ENCODE data around the gene FLT4. TPM values are rescaled to one million over a fixed set of nuclear protein-coding genes. Genes with fewer than 3 reads are reported as not detected.

FLT4 gene
- total and polyA plus RNA-seq, 7 donors: 1.7 to 7.3 (median 3.5) TPM

DNA sequence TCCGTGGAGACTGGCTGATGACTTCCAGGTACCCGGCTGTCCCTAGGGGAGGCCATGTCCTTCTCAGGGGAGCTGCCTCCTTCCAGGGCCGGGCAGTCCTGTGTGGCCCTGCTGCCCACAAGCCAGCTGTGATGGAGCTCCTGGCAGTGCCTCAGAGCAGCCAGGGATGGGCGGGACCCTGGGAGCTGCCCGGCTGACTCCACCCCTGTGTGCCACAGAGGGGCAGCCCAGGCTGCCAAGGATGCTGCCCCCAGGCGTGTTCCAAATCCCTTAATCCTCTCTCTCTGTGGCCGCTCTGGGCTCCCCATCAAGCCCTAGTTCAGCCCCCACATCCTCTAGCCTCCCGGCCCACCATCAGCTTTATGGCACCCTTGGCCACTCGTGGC, 51.1 kb downstream of the FLT4 start:
- H3K27ac ChIP-seq: no peak overlapping the region
- ATAC-seq (no peak), DNase-seq (no peak)
- no peaks in the 10 kb centered on the region for H3K36me3 ChIP-seq (ENCODE audit: insufficient read depth in 1 of 2, low read depth in 1 of 2)
- H3K9me3 ChIP-seq: no peaks in the 10 kb centered on the region
- no peak overlapping the region for H3K4me3 ChIP-seq
- H3K4me1 ChIP-seq: no peaks in the 10 kb centered on the region
- TF ChIP-seq, protein P1, sequence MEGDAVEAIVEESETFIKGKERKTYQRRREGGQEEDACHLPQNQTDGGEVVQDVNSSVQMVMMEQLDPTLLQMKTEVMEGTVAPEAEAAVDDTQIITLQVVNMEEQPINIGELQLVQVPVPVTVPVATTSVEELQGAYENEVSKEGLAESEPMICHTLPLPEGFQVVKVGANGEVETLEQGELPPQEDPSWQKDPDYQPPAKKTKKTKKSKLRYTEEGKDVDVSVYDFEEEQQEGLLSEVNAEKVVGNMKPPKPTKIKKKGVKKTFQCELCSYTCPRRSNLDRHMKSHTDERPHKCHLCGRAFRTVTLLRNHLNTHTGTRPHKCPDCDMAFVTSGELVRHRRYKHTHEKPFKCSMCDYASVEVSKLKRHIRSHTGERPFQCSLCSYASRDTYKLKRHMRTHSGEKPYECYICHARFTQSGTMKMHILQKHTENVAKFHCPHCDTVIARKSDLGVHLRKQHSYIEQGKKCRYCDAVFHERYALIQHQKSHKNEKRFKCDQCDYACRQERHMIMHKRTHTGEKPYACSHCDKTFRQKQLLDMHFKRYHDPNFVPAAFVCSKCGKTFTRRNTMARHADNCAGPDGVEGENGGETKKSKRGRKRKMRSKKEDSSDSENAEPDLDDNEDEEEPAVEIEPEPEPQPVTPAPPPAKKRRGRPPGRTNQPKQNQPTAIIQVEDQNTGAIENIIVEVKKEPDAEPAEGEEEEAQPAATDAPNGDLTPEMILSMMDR (IDR thresholded peaks at IDR 0.05): no peak
- intact Hi-C loops (cut with DNase I): no loop called here
- peaks cover 0 to 6% (median 2%) of the 10 kb centered on the region in 3 donors for H3K27me3 ChIP-seq (ENCODE audit: insufficient read depth in 3 of 3, low read length in 2 of 3)
- 31 to 47% (median 32%) methylated on average over 6 to 9 of the region's 9 CpGs for WGBS, 3 donors

DNA sequence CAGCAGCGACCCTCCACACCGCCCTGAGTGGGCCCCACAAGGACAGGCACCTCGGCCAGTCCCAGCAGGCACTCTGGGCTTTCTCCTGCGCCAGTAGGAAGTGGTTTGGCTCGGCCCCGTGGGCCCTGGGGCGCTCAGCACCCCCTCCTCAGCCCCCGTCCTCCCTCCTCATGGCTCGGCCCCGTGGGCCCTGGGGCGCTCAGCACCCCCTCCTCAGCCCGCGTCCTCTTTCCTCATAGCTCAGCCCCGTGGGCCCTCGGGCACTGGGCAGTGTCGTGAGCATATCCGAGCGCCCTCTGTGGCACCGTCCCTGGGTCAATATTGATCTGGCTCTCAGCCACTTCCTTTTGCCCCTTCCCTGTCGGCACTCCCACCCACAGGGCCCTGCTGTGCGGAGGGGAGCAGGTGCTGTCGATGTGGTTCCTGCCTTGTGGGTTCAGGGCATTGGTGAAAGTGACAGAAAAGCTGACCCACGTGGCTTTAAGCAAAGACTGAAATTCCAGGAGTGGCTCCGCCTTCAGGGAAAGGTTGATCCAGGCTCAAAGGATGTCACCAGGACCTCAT, 52.6 kb downstream of the FLT4 start:
- no peak for DNase-seq
- Histone ChIP-seq H3K4me1 (no peaks in the 10 kb centered on the region), H3K9me3 (no peaks in the 10 kb centered on the region), H3K27me3 (ENCODE audit: insufficient read depth in 3 of 3, low read length in 2 of 3) (peaks cover 0 to 21% (median 5%) of the 10 kb centered on the region in 3 donors), H3K36me3 (ENCODE audit: insufficient read depth in 1 of 2, low read depth in 1 of 2) (no peaks in the 10 kb centered on the region), H3K4me3 (no peak overlapping the region), H3K27ac (no peak overlapping the region)
- WGBS, 3 donors: 74 to 81% (median 77%) methylated on average over 21 to 24 of the region's 24 CpGs
- intact Hi-C loops (cut with DNase I): no loop called here
- TF ChIP-seq, protein P1 (IDR thresholded peaks at IDR 0.05): no peak
- no peak for ATAC-seq

DNA sequence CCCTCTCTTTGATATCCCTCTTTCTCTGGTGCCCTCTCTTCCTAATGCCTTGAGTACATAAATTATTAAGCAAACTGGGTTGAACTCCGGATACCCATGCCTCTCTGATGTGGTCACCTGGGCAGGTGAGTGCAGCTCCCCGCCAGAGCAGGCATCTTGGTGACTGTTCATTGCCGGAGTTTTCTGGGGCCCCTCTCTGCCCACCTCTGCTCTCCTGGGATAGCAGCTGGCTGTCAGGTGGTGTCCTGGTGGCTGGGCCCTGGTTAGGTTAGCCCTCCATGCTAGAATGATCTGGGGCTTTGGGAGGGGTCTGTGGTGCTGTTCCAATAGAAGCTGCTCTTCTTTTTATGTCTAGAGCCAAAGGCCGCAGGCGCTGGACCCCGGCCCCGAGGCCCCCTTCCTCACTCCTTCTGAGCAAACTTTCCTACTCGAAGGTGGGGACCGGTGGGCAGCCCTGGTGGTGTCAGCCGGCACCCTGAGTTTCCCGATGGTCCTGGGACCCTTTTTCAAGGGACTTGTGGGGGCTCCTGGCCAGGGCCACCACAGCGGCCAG, 53.2 kb downstream of the FLT4 start:
- DNase-seq (no peak), ATAC-seq (no peak)
- Histone ChIP-seq H3K9me3 (no peaks in the 10 kb centered on the region), H3K36me3 (ENCODE audit: insufficient read depth in 1 of 2, low read depth in 1 of 2) (no peaks in the 10 kb centered on the region), H3K4me1 (no peaks in the 10 kb centered on the region), H3K27ac (no peak overlapping the region), H3K4me3 (no peak overlapping the region), H3K27me3 (ENCODE audit: insufficient read depth in 3 of 3, low read length in 2 of 3) (peaks cover 0 to 27% (median 5%) of the 10 kb centered on the region in 3 donors)
- 88 to 92% (median 89%) methylated on average over 12 of the region's 12 CpGs for WGBS, 3 donors
- TF ChIP-seq, protein P1 (IDR thresholded peaks at IDR 0.05): no peak
- intact Hi-C loops (cut with DNase I): no loop called here

DNA sequence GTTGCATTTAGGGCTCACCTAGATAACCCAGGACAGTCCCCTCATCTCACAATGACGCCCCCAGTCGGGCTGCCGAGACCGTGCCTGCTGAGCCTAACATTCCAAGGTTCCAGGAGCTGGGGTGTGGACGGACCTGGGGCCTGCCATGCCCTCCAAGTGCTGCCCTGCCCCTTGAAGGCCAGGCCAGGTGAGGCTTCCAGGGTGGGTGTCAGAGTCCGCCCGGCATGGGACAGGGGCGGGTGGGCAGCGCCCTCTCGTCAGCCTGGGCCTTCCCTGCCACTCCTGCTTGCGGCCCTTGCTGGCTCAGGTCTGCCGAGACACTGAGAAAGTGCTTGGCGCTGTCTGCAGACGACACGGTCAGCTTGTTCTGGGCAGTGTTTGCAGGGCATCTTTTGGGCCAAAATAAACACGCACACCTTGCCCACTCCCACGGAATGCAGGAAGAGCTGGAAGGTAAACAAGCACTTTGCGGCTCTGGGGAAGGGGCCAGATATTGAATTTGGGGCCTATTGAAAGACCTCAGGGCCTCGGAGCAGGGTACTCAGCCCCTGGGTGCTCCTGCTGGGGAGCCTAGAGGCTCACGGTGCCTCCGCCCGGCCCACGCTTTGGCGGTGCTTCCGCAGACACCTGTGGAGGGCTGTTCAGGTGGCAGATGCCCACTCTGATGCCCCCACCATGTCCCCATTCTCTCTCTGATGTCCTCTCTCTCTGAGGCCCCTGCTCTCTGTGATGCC, 53.9 kb downstream of the FLT4 start:
- Histone ChIP-seq H3K36me3 (ENCODE audit: insufficient read depth in 1 of 2, low read depth in 1 of 2) (no peaks in the 10 kb centered on the region), H3K4me3 (no peak overlapping the region), H3K27me3 (ENCODE audit: insufficient read depth in 3 of 3, low read length in 2 of 3) (peaks cover 0 to 33% (median 8%) of the 10 kb centered on the region in 3 donors), H3K27ac (no peak overlapping the region), H3K9me3 (no peaks in the 10 kb centered on the region), H3K4me1 (peaks cover 4% of the 10 kb centered on the region)
- TF ChIP-seq, protein P1 (IDR thresholded peaks at IDR 0.05): no peak
- WGBS, 3 donors: 85 to 92% (median 87%) methylated on average over 23 to 25 of the region's 25 CpGs
- DNase-seq (no peak), ATAC-seq (no peak)
- intact Hi-C loops (cut with DNase I): no loop called here
